Naive thymus-derived CD4-positive, alpha-beta T cell (primary cell): Measurements from ENCODE around the gene DENND10. TPM values are rescaled to one million over a fixed set of nuclear protein-coding genes. Genes with fewer than 3 reads are reported as not detected.
"Not testable (repeated sequence)": the region's sequence is repeated elsewhere in the genome, so short reads cannot be mapped to it uniquely, and the experiment has no call there.

Experiments
- ATAC-seq: fragments of 150-1000 bp; cut with Tn5 transposase; 2 replicates; pipeline ENCODE4 v1.10.0; 2021; ENCODE audit warnings: mild to moderate bottlenecking, moderate library complexity
- CTCF ChIA-PET: fragments of 350-600 bp; sonication (Branson Sonifier 250); formaldehyde crosslinking; loops from one replicate; lab custom pipeline; 2021; ENCODE audit warnings: antibody characterized with exemption; lab: Charles Lee
- POLR2A ChIA-PET: fragments of 350-600 bp; sonication (Branson Sonifier 250); formaldehyde crosslinking; loops from one replicate; lab custom pipeline; 2021; ENCODE audit warnings: antibody characterized with exemption, inconsistent platforms; lab: Charles Lee
- DNase-seq, 9 donors: peaks; one replicate each; pipeline versions ENCODE4 v3.0.0 to v3.0.0-alpha.2; 2020 to 2022; ENCODE audit warnings: mixed read lengths in 1 of 9
- H3K27ac ChIP-seq: one replicate; pipeline ENCODE4 v1.7.0; 2013; ENCODE audit warnings: mild to moderate bottlenecking, low read depth, low read length, moderate library complexity
- H3K27me3 ChIP-seq, 2 donors: one replicate each; pipeline ENCODE4 v1.7.0; 2013; ENCODE audit warnings: low read length in 2 of 2, mild to moderate bottlenecking in 2 of 2, moderate library complexity in 2 of 2; ENCODE audit not compliant: control insufficient read depth in 2 of 2, insufficient read depth in 2 of 2
- H3K36me3 ChIP-seq, 3 experiments: 1 replicate in 2 of 3; 2 replicates in 1 of 3; pipeline ENCODE4 v1.7.0; 2013; ENCODE audit warnings: low read length in 3 of 3, mild to moderate bottlenecking in 3 of 3, moderate library complexity in 1 of 3; ENCODE audit not compliant: insufficient read depth in 3 of 3, control insufficient read depth in 2 of 3
- H3K4me1 ChIP-seq, 2 donors: one replicate each; pipeline ENCODE4 v1.7.0; 2013; ENCODE audit warnings: low read length in 2 of 2, mild to moderate bottlenecking in 2 of 2, moderate library complexity in 1 of 2; ENCODE audit not compliant: control insufficient read depth in 2 of 2, insufficient read depth in 2 of 2
- H3K4me3 ChIP-seq: 2 replicates; pipeline ENCODE4 v1.7.0; 2013; ENCODE audit warnings: mild to moderate bottlenecking, low read length
- H3K9me3 ChIP-seq, 3 experiments: 1 replicate in 2 of 3; 2 replicates in 1 of 3; pipeline ENCODE4 v1.7.0; 2013; ENCODE audit warnings: low read length in 3 of 3; ENCODE audit not compliant: control insufficient read depth in 2 of 3
- H3K27ac Mint-ChIP-seq, 9 donors: one replicate each; pipeline ENCODE4 v1.8.0; 2020 to 2022; ENCODE audit warnings: mixed read lengths in 9 of 9, mild to moderate bottlenecking in 8 of 9, moderate library complexity in 5 of 9, inconsistent platforms in 2 of 9
- H3K27me3 Mint-ChIP-seq, 5 donors: one replicate each; pipeline ENCODE4 v1.8.0; 2021 to 2022; ENCODE audit warnings: mixed read lengths in 5 of 5, mild to moderate bottlenecking in 1 of 5
- H3K36me3 Mint-ChIP-seq, 5 donors: one replicate each; pipeline ENCODE4 v1.8.0; 2020 to 2022; ENCODE audit warnings: mixed read lengths in 5 of 5, mild to moderate bottlenecking in 3 of 5, inconsistent platforms in 1 of 5
- H3K4me1 Mint-ChIP-seq, 7 donors: one replicate each; pipeline ENCODE4 v1.8.0; 2020 to 2022; ENCODE audit warnings: mixed read lengths in 7 of 7, mild to moderate bottlenecking in 3 of 7, inconsistent platforms in 1 of 7
- H3K4me3 Mint-ChIP-seq, 10 donors: one replicate each; pipeline ENCODE4 v1.8.0; 2020 to 2022; ENCODE audit warnings: mild to moderate bottlenecking in 10 of 10, mixed read lengths in 10 of 10, moderate library complexity in 6 of 10, inconsistent platforms in 2 of 10
- H3K9me3 Mint-ChIP-seq, 11 donors: one replicate each; pipeline ENCODE4 v1.8.0; 2020 to 2022; ENCODE audit warnings: mixed read lengths in 11 of 11, mild to moderate bottlenecking in 4 of 11, inconsistent platforms in 1 of 11, moderate library complexity in 1 of 11
- intact Hi-C, 2 donors: fragments of 100-400 bp; cut with micrococcal nuclease; formaldehyde crosslinking; loops; one replicate each; pipeline ENCODE4 v1.15.1; 2023
- polyA plus RNA-seq, 2 donors: library from polyadenylated mRNA; unstranded; fragments of 300-500 nt; fragmentation: Illumina TruSeq; gene quantifications; one replicate each; pipeline ENCODE4 v1.2.3, GENCODE V29; 2021
- total RNA-seq, 6 experiments: library from RNA in 5 of 6; stranded (reverse) in 5 of 6; gene quantifications; 1 replicate in 5 of 6; 2 replicates in 1 of 6; pipeline ENCODE4 v1.2.3 and lab custom pipeline; 2021 to 2026

Gene DENND10
- total and polyA plus RNA-seq, 7 experiments from 2014 or later = 22.1 to 41.7 (median 28.8) TPM

DNA sequence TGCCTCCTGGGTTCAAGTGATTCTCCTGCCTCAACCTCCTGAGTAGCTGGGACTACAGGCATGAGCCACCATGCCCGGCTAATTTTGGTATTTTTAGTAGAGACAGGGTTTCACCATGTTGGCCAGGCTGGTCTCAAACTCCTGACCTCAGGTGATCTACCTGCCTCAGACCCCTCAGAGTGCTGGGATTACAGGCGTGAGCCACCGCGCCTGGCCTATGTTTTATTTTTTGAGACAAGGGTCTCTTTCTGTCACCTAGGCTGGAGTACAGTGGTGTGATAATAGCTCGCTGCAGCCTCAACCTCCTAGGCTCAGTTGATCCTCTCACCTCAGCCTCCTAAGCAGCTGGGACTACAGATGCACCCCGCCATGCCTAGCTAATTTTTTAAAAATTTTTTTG, 47.7 kb downstream of the DENND10 start:
- H3K4me3 Mint-ChIP-seq, H3K9me3 ChIP-seq, H3K27ac ChIP-seq, H3K4me1 Mint-ChIP-seq, H3K9me3 Mint-ChIP-seq, H3K27me3 Mint-ChIP-seq, H3K27me3 ChIP-seq, DNase-seq, ATAC-seq, H3K4me1 ChIP-seq, POLR2A ChIA-PET, H3K27ac Mint-ChIP-seq, H3K4me3 ChIP-seq, intact Hi-C loops: not testable (repeated sequence)
- peaks cover 8 to 56% (median 25%) of the 10 kb centered on the region in 5 donors for H3K36me3 Mint-ChIP-seq
- peaks cover 0 to 90% (median 3%) of the 10 kb centered on the region in 3 experiments for H3K36me3 ChIP-seq
- CTCF ChIA-PET = interaction anchor here (1.2 kb wide), 1 partner anchor 15 kb away, joined by 4 read pairs; no protein-coding TSS in a partner anchor

DNA sequence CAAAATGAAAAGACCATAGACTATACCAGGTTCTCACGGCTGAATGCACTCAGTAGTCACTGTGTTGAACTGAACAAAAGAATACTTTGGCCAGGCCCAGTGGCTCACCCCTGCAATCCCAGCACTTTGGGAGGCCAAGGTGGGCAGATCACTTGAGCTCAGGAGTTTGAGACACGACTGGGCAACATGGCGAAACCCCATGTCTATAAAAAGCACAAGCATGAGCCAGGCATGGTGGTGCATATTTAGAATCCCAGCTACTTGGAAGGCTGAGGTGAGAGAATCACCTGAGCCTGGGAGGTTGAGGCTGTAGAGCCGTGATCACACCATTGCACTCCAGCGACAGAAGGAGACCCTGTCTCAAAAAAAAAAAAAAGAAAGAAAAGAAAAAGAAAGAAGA, 49.1 kb downstream of the DENND10 start:
- no peaks in the 10 kb centered on the region for H3K27me3 Mint-ChIP-seq
- peaks cover 0 to 11% (median 0%) of the 10 kb centered on the region in 7 donors for H3K4me1 Mint-ChIP-seq
- Histone ChIP-seq H3K4me3 (no peak overlapping the region), H3K4me1 (no peaks in the 10 kb centered on the region), H3K36me3 (peaks cover 0 to 85% (median 3%) of the 10 kb centered on the region in 3 experiments), H3K27me3 (no peaks in the 10 kb centered on the region), H3K9me3 (no peaks in the 10 kb centered on the region), H3K27ac (no peak overlapping the region)
- ChIA-PET CTCF (interaction anchor here (0.8 kb wide), 1 partner anchor 46 kb away, joined by 3 read pairs; no protein-coding TSS in a partner anchor), POLR2A (interaction anchor here (1.0 kb wide), 1 partner anchor 12 kb away, joined by 3 read pairs; no protein-coding TSS in a partner anchor)
- peaks cover 13 to 59% (median 31%) of the 10 kb centered on the region in 5 donors for H3K36me3 Mint-ChIP-seq
- peaks cover 0 to 3% (median 0%) of the 10 kb centered on the region in 11 donors for H3K9me3 Mint-ChIP-seq
- DNase-seq = no peak
- ATAC-seq = no peak
- H3K27ac Mint-ChIP-seq = no peak overlapping the region
- no peak overlapping the region for H3K4me3 Mint-ChIP-seq
- intact Hi-C loops = no loop called here

DNA sequence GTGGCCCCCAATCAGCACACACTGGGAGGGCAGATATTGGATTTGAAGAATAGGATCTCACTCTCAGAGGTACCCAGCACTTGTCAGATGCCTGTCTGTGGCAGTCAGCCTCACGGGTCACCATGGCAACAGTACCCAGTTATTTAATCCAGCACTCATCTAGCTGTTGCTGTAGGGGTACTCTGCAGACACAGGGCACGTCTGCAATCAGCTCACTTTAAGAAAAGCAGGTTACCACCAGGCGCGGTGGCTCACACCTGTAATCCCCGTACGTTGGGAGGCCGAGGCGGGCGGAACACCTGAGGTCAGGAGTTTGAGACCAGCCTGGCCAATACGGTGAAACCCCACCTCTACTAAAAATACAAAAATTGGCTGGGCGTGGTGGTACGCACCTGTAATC, 49.7 kb downstream of the DENND10 start:
- Histone ChIP-seq H3K27ac (no peak overlapping the region), H3K9me3 (no peaks in the 10 kb centered on the region), H3K4me1 (no peaks in the 10 kb centered on the region), H3K27me3 (no peaks in the 10 kb centered on the region), H3K4me3 (no peak overlapping the region), H3K36me3 (peaks cover 0 to 81% (median 3%) of the 10 kb centered on the region in 3 experiments)
- CTCF ChIA-PET = no interaction called here
- H3K27me3 Mint-ChIP-seq = no peaks in the 10 kb centered on the region
- H3K27ac Mint-ChIP-seq = no peak overlapping the region
- H3K4me3 Mint-ChIP-seq = no peak overlapping the region
- H3K4me1 Mint-ChIP-seq = peaks cover 0 to 12% (median 0%) of the 10 kb centered on the region in 7 donors
- no peak for DNase-seq
- ATAC-seq = no peak
- peaks cover 0 to 3% (median 0%) of the 10 kb centered on the region in 11 donors for H3K9me3 Mint-ChIP-seq
- H3K36me3 Mint-ChIP-seq = peaks cover 14 to 60% (median 31%) of the 10 kb centered on the region in 5 donors
- POLR2A ChIA-PET = interaction anchor here (1.0 kb wide), 1 partner anchor 11 kb away, joined by 3 read pairs; no protein-coding TSS in a partner anchor
- intact Hi-C loops = no loop called here

DNA sequence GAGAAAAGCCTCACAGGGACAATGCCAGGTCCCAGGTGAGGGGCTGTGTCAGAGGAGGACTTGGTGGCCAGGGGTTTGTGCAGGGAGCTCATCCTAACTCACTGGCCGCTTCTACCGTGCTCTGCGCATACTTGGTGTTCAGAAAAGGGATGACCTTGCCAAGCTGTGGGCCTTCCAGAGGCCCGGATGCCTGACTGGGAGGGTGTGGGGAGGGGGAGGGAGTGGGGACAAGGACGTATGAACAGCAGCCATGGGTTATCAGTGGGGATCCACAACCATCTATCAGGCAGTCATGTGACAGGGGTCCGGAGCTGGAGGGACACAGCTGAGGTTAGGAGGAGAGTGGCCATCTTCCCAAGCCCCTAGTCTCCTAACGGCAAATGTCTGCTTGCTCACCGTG, 55.4 kb downstream of the DENND10 start:
- ChIA-PET POLR2A (no interaction called here), CTCF (no interaction called here)
- Histone ChIP-seq H3K4me1 (peaks cover under 1% of the 10 kb centered on the region in 2 donors), H3K9me3 (no peaks in the 10 kb centered on the region), H3K36me3 (peaks cover 0 to 56% (median 0%) of the 10 kb centered on the region in 3 experiments), H3K27me3 (no peaks in the 10 kb centered on the region), H3K27ac (no peak overlapping the region), H3K4me3 (no peak overlapping the region)
- DNase-seq (no peak), ATAC-seq (no peak)
- intact Hi-C loops = no loop called here
- Mint-ChIP-seq H3K27me3 (no peaks in the 10 kb centered on the region), H3K9me3 (no peaks in the 10 kb centered on the region), H3K4me1 (peaks cover 6 to 17% (median 13%) of the 10 kb centered on the region in 7 donors), H3K4me3 (peak overlapping the region in 1 of 10 donors; percentile 37), H3K27ac (no peak overlapping the region), H3K36me3 (peaks cover 9 to 47% (median 19%) of the 10 kb centered on the region in 5 donors)

DNA sequence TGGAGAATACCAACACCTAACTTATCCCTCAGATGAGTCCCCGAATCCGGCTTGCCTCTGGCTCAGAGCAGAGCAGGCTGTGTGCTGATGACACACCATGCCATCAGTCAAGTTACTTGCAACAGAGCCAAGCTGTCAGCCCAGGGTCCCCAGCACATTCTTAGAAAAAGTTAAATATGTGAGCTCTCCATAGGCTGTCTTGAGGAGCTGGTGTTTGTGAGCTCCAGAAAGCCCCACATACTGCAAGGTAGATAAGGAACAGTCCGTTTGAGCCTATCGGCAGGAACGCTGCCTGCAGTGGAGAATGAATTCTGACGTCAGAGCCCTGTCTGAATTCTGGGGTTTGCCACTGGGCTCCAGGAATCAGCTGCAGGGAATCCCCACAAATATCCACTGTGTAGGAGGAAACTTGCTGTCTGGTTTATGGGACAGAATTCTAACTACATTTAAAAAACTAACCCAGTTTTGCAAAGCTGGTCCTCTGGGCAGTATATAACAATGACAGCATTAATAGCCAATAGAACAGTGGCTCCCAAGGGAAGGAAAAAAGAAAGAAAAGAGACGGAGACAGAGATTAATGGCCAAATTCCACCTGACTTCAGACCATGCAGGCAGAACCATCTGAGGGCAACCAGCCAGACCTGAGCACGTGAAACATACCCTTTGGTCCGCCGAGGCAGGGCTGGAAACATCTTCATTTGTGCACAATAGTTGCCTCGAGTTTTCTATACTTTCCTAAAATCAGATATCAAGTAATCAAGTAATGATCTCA, 58.0 kb downstream of the DENND10 start:
- H3K27me3 Mint-ChIP-seq = no peaks in the 10 kb centered on the region
- Histone ChIP-seq H3K27me3 (no peaks in the 10 kb centered on the region), H3K4me3 (no peak overlapping the region), H3K27ac (no peak overlapping the region), H3K9me3 (no peaks in the 10 kb centered on the region), H3K4me1 (peaks cover 12 to 15% of the 10 kb centered on the region in 2 donors), H3K36me3 (peaks cover 0 to 36% (median 0%) of the 10 kb centered on the region in 3 experiments)
- no peak overlapping the region for H3K4me3 Mint-ChIP-seq
- DNase-seq (no peak), ATAC-seq (no peak)
- ChIA-PET CTCF (interaction anchor here (0.6 kb wide), 2 partner anchors 39 to 47 kb away, joined by 3 read pairs; no protein-coding TSS in a partner anchor), POLR2A (interaction anchor here (0.7 kb wide), 1 partner anchor 221 kb away, joined by 3 read pairs; no protein-coding TSS in a partner anchor)
- peaks cover 19 to 33% (median 25%) of the 10 kb centered on the region in 7 donors for H3K4me1 Mint-ChIP-seq
- intact Hi-C loops = no loop called here
- peaks cover 4 to 26% (median 10%) of the 10 kb centered on the region in 5 donors for H3K36me3 Mint-ChIP-seq
- H3K27ac Mint-ChIP-seq = peak overlapping the region in 3 of 9 donors; percentile 2 to 45 (median 16)
- no peaks in the 10 kb centered on the region for H3K9me3 Mint-ChIP-seq

DNA sequence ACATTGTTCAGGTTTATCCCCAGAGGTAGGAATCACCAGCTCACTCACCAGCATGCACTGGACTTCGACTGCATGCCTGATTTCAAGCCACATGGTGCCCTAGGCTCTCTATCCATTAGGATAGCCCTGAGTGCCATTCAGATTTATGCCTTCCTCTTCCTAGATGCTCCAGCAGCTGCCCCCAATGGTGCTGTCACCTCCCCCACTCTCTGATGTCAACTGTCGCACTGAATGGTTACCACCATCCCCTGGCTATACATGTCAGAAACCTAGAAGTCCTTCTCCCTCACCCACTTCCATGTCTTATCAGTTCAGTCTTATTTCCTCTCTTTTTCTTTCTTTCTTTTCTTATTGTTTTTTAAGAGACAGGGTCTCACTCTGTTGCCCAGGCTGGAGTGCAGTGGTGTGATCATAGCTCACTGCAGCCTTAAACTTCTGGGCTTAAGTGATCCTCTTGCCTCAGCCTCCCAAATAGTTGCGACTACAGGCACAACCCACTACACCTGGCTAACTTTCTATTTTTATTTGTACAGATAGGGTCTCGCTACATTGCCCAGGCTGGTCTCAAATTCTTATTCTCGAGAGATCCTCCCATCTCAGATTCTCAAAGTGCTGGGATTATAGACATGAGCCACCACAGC, 58.7 kb downstream of the DENND10 start:
- Histone ChIP-seq H3K4me1 (peaks cover 12 to 15% of the 10 kb centered on the region in 2 donors), H3K9me3 (no peaks in the 10 kb centered on the region), H3K36me3 (peaks cover 0 to 34% (median 0%) of the 10 kb centered on the region in 3 experiments), H3K27me3 (no peaks in the 10 kb centered on the region), H3K4me3 (no peak overlapping the region), H3K27ac (no peak overlapping the region)
- CTCF ChIA-PET = interaction anchor here (0.6 kb wide), 1 partner anchor 46 kb away, joined by 3 read pairs; no protein-coding TSS in a partner anchor
- peaks cover 22 to 39% (median 32%) of the 10 kb centered on the region in 7 donors for H3K4me1 Mint-ChIP-seq
- no peaks in the 10 kb centered on the region for H3K9me3 Mint-ChIP-seq
- no peak for ATAC-seq
- intact Hi-C loops = no loop called here
- peaks cover 4 to 25% (median 10%) of the 10 kb centered on the region in 5 donors for H3K36me3 Mint-ChIP-seq
- H3K27ac Mint-ChIP-seq = peak overlapping the region in 5 of 9 donors; percentile 2 to 67 (median 32)
- POLR2A ChIA-PET = no interaction called here
- H3K27me3 Mint-ChIP-seq = no peaks in the 10 kb centered on the region
- H3K4me3 Mint-ChIP-seq = peak overlapping the region in 1 of 10 donors; percentile 60
- DNase-seq = no peak
